ENCODE measurements around the gene DOK6. TPM values are rescaled to one million over a fixed set of nuclear protein-coding genes. Genes with fewer than 3 reads are reported as not detected.

DOK6 gene
- total and polyA plus RNA-seq, 2 of the 13 experiments (the other 11 are each of a cell fraction or from before 2014, with no cell fraction given) = 17.0 to 17.2 TPM

DNA sequence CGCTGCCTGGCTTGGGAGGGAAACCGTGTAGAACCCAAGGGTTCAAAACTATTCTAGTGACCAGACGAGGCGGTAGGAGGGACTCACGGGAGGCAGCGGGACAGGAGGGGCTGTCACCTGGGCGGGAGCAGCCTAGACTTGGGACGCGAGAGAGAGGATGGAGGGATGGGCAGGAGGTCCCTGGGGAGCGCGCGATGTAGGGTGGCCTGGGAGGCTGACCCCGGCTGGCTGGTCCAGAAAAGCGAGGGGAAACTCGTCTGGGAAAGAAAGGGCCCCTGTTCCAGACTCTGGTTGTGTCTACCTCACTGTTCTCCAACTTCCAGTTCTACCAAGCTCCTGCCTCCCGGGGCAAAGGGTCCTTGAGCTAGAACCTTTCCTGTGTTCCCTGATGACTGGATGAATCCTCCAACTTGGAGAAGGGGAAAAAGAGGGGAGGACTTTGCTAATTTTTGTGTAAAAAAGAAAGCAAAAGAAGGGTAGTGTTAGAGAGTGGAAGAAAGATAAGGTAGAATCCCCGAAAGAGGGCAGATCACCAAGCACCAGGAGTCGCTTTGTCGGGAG lies 1.4 kb downstream of the DOK6 start:
- Histone ChIP-seq H3K4me2 (ENCODE audit: low read depth, low read length) (peak overlapping the region; percentile 98), H3K27me3 (ENCODE audit: control insufficient read depth in 1 of 2, insufficient read depth in 2 of 2, low read length in 2 of 2) (peaks cover 0 to 4% of the 10 kb centered on the region in 2 experiments; a peak in 3 of 5 replicates), H2AFZ (ENCODE audit: low read length) (no peak overlapping the region), H3K9ac (ENCODE audit: insufficient read depth, low read depth, low read length) (peak overlapping the region; percentile 74), H4K20me1 (ENCODE audit: insufficient read depth, low read length) (no peaks in the 10 kb centered on the region), H3K36me3 (replicated peaks in 1 of 2; ENCODE audit: control insufficient read depth in 1 of 2, insufficient read depth in 2 of 2, low read length in 2 of 2) (no peaks in the 10 kb centered on the region), H3K4me1 (ENCODE audit: insufficient read depth, low read length) (peaks cover 45% of the 10 kb centered on the region), H3K4me3 (replicated peaks in 1 of 3; ENCODE audit: insufficient read depth in 1 of 3, low read depth in 2 of 3, low read length in 3 of 3) (peak overlapping the region; percentile 71 to 83 (median 82)), H3K9me3 (ENCODE audit: low read length) (no peaks in the 10 kb centered on the region), H3K27ac (ENCODE audit: extremely low read length, insufficient read depth, low read length) (peak overlapping the region; percentile 55), H3K79me2 (ENCODE audit: insufficient read depth, low read length) (peaks cover 32% of the 10 kb centered on the region)
- FAIRE-seq (no peak), DNase-seq (ENCODE audit: low spot score) (peak; percentile 7), ATAC-seq (peak; percentile 54)
- in situ Hi-C loops (cut with HindIII; ENCODE audit: extremely low pct_ligation_motif_present, low pct_unique_long_range_greater_than_20kb) = no loop called here
- ChIA-PET CTCF (ENCODE audit: low intra/inter-chr PET ratio, low total read pairs) (no interaction called here), POLR2A (interaction anchor here (1.1 kb wide), 1 partner anchor 44 kb away, joined by 3 read pairs; no protein-coding TSS in a partner anchor)
- WGBS (ENCODE audit: low lambda C conversion rate) = 1% methylated on average over 18 of the region's 19 CpGs
- BruUV-seq (replicated peaks) = TSS peak; percentile 30
- intact Hi-C loops (cut with micrococcal nuclease; ENCODE audit: unreplicated experiment) = loop anchor here (2.0 to 10.0 kb wide), 6 partner anchors 43 to 670 kb away; no protein-coding TSS in a partner anchor
- peak; percentile 6; the same call in 1 of the 2 replicates for TF ChIP-seq SAP130 (CRISPR knock-in tag; IDR thresholded peaks at IDR 0.05; ENCODE audit: low read depth)
- TF ChIP-seq ZNF550 (CRISPR knock-in tag; IDR thresholded peaks at IDR 0.05; ENCODE audit: borderline replicate concordance) = no peak
- no peak for TF ChIP-seq RAD21 (CRISPR knock-in tag; IDR thresholded peaks at IDR 0.05)
- TF ChIP-seq TOE1 (CRISPR knock-in tag; IDR thresholded peaks at IDR 0.05) = no peak
- no peak for TF ChIP-seq MYNN (CRISPR knock-in tag; IDR thresholded peaks at IDR 0.05; ENCODE audit: low read depth)
- no peak for TF ChIP-seq SETDB1 (CRISPR knock-in tag; IDR thresholded peaks at IDR 0.05; ENCODE audit: borderline replicate concordance)
- TF ChIP-seq PHB2 (IDR thresholded peaks at IDR 0.05; ENCODE audit: partially characterized antibody) = no peak
- TF ChIP-seq ZNF484 (CRISPR knock-in tag; IDR thresholded peaks at IDR 0.05; ENCODE audit: borderline replicate concordance, low read depth) = no peak
- no peak for TF ChIP-seq ZNF546 (CRISPR knock-in tag; conservative IDR thresholded peaks at IDR 0.05)
- TF ChIP-seq, protein P1, sequence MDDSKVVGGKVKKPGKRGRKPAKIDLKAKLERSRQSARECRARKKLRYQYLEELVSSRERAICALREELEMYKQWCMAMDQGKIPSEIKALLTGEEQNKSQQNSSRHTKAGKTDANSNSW (CRISPR knock-in tag; IDR thresholded peaks at IDR 0.05; ENCODE audit: borderline replicate concordance) = no peak
- TF ChIP-seq SOX5 (CRISPR knock-in tag; IDR thresholded peaks at IDR 0.05; ENCODE audit: borderline replicate concordance) = no peak
- TF ChIP-seq, protein P2, sequence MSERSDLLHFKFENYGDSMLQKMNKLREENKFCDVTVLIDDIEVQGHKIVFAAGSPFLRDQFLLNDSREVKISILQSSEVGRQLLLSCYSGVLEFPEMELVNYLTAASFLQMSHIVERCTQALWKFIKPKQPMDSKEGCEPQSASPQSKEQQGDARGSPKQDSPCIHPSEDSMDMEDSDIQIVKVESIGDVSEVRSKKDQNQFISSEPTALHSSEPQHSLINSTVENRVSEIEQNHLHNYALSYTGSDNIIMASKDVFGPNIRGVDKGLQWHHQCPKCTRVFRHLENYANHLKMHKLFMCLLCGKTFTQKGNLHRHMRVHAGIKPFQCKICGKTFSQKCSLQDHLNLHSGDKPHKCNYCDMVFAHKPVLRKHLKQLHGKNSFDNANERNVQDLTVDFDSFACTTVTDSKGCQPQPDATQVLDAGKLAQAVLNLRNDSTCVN (CRISPR knock-in tag; IDR thresholded peaks at IDR 0.05; ENCODE audit: borderline replicate concordance) = 0 out of 2 replicates have a peak, but pooled peaks have one; percentile 16
- no peak for TF ChIP-seq ZNF775 (CRISPR knock-in tag; IDR thresholded peaks at IDR 0.05; ENCODE audit: borderline replicate concordance)
- TF ChIP-seq ZNF766 (CRISPR knock-in tag; IDR thresholded peaks at IDR 0.05; ENCODE audit: borderline replicate concordance) = no peak
- TF ChIP-seq, protein P3, sequence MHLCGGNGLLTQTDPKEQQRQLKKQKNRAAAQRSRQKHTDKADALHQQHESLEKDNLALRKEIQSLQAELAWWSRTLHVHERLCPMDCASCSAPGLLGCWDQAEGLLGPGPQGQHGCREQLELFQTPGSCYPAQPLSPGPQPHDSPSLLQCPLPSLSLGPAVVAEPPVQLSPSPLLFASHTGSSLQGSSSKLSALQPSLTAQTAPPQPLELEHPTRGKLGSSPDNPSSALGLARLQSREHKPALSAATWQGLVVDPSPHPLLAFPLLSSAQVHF (CRISPR knock-in tag; IDR thresholded peaks at IDR 0.05) = no peak
- no peak for TF ChIP-seq SMAD3 (CRISPR knock-in tag; IDR thresholded peaks at IDR 0.05)
- TF ChIP-seq NRL (CRISPR knock-in tag; IDR thresholded peaks at IDR 0.05; ENCODE audit: borderline replicate concordance) = no peak
- TF ChIP-seq NFIC (IDR thresholded peaks at IDR 0.05; ENCODE audit: low read length) = no peak
- peak; percentile 11; the same call in 1 of the 2 replicates for TF ChIP-seq ZNF710 (CRISPR knock-in tag; IDR thresholded peaks at IDR 0.05; ENCODE audit: borderline replicate concordance)
- TF ChIP-seq GATA4 (IDR thresholded peaks at IDR 0.05; ENCODE audit: borderline replicate concordance, low read depth) = no peak
- no peak for TF ChIP-seq CHD2 (IDR thresholded peaks at IDR 0.05; ENCODE audit: low read depth, low read length)
